Ishikawa (cell line): Measurements from ENCODE around the gene PCCA.

Experiments
- CEBPB ChIP-seq: IDR thresholded peaks from 2 replicates; pipeline ENCODE4 v1.6.1; 2012
- CREB1 ChIP-seq: IDR thresholded peaks from 2 replicates; pipeline ENCODE4 v1.6.1; 2012; ENCODE audit warnings: low read depth
- EGR1 ChIP-seq: IDR thresholded peaks from 2 replicates; pipeline ENCODE4 v1.6.1; 2012
- EP300 ChIP-seq: IDR thresholded peaks from 2 replicates; pipeline ENCODE4 v1.6.1; 2012; ENCODE audit warnings: borderline replicate concordance
- FOXM1 ChIP-seq: IDR thresholded peaks from 2 replicates; pipeline ENCODE4 v1.6.1; 2012; ENCODE audit warnings: low read depth, borderline replicate concordance
- NFIC ChIP-seq: IDR thresholded peaks from 2 replicates; pipeline ENCODE4 v1.6.1; 2012
- RAD21 ChIP-seq: IDR thresholded peaks from 2 replicates; pipeline ENCODE4 v1.6.1; 2012; ENCODE audit warnings: low read depth
- TAF1 ChIP-seq: IDR thresholded peaks from 2 replicates; pipeline ENCODE4 v1.6.1; 2012; ENCODE audit warnings: low read depth, mild to moderate bottlenecking
- TCF12 ChIP-seq: IDR thresholded peaks from 2 replicates; pipeline ENCODE4 v1.6.1; 2012; ENCODE audit warnings: low read depth
- TEAD4 ChIP-seq: IDR thresholded peaks from 2 replicates; pipeline ENCODE4 v1.6.1; 2012
- YY1 ChIP-seq: IDR thresholded peaks from 2 replicates; pipeline ENCODE4 v1.6.1; 2012; ENCODE audit warnings: low read depth
- ZBTB7A ChIP-seq: IDR thresholded peaks from 2 replicates; pipeline ENCODE4 v1.6.1; 2012; ENCODE audit warnings: low read depth
- TF ChIP-seq, protein P1 (sequence below): IDR thresholded peaks from 2 replicates; pipeline ENCODE4 v1.6.1; 2012; ENCODE audit warnings: low read depth, mild to moderate bottlenecking
- TF ChIP-seq, protein P2 (sequence below): IDR thresholded peaks from 2 replicates; pipeline ENCODE4 v1.6.1; 2012
- TF ChIP-seq, protein P3 (sequence below): IDR thresholded peaks from 2 replicates; pipeline ENCODE4 v1.6.1; 2012

The PCCA gene

DNA sequence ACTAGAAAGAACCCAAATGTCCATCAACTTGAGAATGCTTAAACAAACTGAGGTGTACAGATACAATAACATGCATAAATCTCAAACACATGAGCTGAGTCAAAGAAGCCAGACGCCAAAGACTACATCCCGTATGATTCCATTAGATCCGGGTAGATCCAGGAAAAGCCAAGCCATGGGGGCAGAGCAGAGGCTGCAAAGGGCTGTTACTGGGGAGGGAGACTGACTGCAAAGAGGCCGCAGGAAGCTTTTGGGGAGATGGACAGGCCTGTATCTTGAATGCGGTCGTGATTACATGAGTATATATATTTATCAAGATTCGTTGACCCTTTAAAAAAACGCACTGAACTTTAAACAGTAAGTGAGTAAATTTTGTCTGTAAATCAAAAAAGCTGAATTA lies 471.0 kb downstream of the PCCA start:
- TF ChIP-seq YY1 (no peak), EGR1 (no peak), CEBPB (no peak), TAF1 (no peak), TEAD4 (no peak), RAD21 (no peak), TCF12 (no peak), NFIC (no peak), EP300 (no peak)
- TF ChIP-seq, protein P1, sequence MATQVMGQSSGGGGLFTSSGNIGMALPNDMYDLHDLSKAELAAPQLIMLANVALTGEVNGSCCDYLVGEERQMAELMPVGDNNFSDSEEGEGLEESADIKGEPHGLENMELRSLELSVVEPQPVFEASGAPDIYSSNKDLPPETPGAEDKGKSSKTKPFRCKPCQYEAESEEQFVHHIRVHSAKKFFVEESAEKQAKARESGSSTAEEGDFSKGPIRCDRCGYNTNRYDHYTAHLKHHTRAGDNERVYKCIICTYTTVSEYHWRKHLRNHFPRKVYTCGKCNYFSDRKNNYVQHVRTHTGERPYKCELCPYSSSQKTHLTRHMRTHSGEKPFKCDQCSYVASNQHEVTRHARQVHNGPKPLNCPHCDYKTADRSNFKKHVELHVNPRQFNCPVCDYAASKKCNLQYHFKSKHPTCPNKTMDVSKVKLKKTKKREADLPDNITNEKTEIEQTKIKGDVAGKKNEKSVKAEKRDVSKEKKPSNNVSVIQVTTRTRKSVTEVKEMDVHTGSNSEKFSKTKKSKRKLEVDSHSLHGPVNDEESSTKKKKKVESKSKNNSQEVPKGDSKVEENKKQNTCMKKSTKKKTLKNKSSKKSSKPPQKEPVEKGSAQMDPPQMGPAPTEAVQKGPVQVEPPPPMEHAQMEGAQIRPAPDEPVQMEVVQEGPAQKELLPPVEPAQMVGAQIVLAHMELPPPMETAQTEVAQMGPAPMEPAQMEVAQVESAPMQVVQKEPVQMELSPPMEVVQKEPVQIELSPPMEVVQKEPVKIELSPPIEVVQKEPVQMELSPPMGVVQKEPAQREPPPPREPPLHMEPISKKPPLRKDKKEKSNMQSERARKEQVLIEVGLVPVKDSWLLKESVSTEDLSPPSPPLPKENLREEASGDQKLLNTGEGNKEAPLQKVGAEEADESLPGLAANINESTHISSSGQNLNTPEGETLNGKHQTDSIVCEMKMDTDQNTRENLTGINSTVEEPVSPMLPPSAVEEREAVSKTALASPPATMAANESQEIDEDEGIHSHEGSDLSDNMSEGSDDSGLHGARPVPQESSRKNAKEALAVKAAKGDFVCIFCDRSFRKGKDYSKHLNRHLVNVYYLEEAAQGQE: no peak
- TF ChIP-seq, protein P2, sequence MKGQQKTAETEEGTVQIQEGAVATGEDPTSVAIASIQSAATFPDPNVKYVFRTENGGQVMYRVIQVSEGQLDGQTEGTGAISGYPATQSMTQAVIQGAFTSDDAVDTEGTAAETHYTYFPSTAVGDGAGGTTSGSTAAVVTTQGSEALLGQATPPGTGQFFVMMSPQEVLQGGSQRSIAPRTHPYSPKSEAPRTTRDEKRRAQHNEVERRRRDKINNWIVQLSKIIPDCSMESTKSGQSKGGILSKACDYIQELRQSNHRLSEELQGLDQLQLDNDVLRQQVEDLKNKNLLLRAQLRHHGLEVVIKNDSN: no peak

DNA sequence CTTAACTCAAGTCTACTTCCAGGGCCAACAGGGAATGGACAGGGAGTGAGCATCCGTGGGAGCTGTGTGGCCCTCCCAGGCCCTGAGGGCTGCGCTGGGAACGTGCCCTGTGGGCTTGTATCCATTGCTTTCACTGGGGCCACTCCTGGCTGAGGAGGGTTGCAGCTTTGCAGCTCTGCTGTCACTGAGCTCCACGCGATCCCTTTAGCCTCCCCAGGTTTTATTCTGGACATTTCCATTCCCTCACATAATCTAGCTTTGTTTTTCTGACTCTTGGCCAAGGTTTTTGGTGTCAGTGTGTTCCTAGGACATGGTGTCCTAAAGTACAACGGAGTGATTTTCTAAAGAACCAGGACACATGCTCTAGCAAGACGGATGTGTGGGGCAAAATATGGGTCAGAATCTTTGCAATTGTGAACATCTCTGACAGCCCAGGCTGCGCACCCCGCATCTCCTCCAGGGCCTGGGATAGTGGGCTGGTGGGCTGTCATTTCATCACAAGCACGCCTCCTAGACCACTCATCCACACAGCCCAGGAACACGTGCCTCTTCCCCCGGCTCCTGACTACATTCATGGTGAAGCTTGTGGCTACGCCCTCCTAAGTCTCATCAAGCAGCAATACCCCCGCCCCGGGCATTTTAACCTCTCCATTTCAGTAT lies 471.7 kb downstream of the PCCA start:
- TF ChIP-seq, protein P2: no peak
- no peak for TF ChIP-seq ZBTB7A
- no peak for TF ChIP-seq NFIC
- TF ChIP-seq, protein P3, sequence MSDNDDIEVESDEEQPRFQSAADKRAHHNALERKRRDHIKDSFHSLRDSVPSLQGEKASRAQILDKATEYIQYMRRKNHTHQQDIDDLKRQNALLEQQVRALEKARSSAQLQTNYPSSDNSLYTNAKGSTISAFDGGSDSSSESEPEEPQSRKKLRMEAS: no peak
- TF ChIP-seq TEAD4: no peak
- no peak for TF ChIP-seq FOXM1
- TF ChIP-seq YY1: no peak
- no peak for TF ChIP-seq EP300
- TF ChIP-seq EGR1: no peak
- TF ChIP-seq TAF1: no peak
- TF ChIP-seq CEBPB: no peak
- TF ChIP-seq TCF12: no peak
- TF ChIP-seq RAD21: no peak
- TF ChIP-seq, protein P1: no peak
- no peak for TF ChIP-seq CREB1

DNA sequence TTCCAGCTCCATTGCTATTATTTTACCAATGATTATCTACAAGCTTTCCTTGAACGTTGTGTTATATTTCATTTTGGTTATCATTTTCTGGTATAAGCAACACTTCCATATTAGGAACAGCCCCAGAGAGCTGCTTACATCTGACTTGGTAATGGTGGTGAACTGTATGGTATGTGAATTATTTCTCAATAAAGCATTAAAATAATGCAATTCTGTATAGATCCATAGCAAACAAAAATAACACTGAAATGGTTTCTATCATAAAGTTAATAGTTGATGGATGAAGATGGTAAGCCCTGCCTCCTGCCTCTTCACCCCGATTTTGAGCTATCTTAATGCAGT lies 472.2 kb downstream of the PCCA start:
- TF ChIP-seq CEBPB (no peak), RAD21 (no peak)

DNA sequence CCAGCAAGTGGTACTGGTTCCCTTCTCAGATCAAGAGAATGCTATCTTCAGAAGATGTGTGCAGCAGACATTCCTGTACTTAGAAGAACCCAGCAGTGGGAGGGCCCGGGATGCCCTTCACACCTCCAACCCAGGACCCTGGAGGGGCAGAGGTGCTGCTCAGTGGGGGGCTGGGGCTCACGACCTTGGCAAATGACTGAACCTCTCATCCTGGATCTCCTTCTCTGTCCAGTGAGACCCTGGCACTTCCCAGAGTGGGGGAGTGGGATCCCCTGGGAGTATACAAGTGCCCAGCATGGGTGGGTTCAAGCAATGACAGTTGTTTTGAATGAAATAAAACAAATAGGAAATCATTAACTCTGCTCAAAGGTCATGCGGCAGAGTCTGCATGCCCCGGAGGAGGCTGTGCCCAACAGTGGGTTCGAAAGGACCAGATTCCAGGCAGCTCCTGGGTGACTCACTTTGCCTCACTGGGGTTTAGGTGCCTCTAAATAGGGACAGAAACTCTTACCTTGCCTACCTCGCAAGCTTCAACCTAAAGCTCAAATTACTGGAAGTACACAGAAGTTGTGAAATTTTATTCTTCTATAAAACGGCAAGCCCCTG lies 472.8 kb downstream of the PCCA start:
- TF ChIP-seq, protein P2: no peak
- TF ChIP-seq CEBPB (no peak), TCF12 (no peak), FOXM1 (no peak), YY1 (no peak), RAD21 (no peak), NFIC (no peak), EGR1 (no peak), CREB1 (no peak), TAF1 (no peak), TEAD4 (no peak)
- TF ChIP-seq, protein P3: no peak

DNA sequence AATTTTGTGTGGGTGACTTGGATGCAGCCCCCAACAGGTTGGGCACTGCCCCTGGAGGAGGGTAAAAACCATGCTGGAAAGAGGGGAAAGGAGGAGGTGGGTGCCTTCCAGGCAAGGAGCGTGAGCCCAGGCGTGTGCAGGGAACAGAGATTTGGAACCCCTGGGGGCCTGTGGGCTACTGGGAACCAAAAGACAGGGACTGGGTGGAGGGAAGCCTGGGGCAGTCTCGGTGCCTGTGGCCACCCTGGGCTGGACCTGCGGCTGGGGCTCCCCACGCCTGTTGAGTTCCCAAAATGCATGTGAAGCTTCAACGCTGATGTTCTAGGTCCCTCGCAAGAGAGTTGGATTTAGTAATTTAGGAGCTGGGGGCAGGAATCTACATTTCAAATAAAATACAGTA lies 474.9 kb downstream of the PCCA start:
- no peak for TF ChIP-seq TAF1
- TF ChIP-seq, protein P3: no peak
- TF ChIP-seq NFIC: no peak
- TF ChIP-seq TCF12: no peak
- TF ChIP-seq EGR1: no peak
- TF ChIP-seq, protein P2: no peak
- TF ChIP-seq RAD21: no peak
- TF ChIP-seq EP300: no peak
- TF ChIP-seq ZBTB7A: no peak
